Activated CD8-positive, alpha-beta memory T cell treated with anti-CD3 and anti-CD28 coated beads, Interleukin-2, amount 50 U/mL, for 48 hours (primary cell): ENCODE results near the gene VPS25.
"Not testable (repeated sequence)": the region's sequence is repeated elsewhere in the genome, so short reads cannot be mapped to it uniquely, and the experiment has no call there.

ENCODE experiments used
- DNase-seq: peaks from one replicate; pipeline ENCODE4 v3.0.0-alpha.2; 2020

VPS25 gene

DNA sequence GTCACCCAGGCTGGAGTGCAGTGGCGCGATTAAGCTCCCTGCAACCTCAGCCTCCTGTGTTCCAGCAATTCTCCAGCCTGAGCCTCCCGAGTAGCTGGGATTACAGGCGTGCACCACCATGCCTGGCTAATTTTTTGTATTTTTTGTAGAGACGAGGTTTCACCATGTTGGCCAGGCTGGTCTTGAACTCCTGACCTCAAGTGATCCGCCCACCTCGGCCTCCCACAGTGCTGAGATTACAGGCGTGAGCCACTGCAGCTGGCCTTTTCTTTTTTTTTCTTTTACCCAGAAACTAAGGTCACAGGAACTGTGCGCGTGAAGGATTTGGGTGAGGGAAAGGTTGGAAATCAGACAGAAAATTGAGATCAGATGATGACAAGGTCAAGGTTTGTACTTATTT, 3.3 kb upstream of the VPS25 start:
- not testable (repeated sequence) for DNase-seq

GRCh38 chr17:42772945-42773289, 332 bp upstream of the VPS25 start:
- no peak for DNase-seq

DNA sequence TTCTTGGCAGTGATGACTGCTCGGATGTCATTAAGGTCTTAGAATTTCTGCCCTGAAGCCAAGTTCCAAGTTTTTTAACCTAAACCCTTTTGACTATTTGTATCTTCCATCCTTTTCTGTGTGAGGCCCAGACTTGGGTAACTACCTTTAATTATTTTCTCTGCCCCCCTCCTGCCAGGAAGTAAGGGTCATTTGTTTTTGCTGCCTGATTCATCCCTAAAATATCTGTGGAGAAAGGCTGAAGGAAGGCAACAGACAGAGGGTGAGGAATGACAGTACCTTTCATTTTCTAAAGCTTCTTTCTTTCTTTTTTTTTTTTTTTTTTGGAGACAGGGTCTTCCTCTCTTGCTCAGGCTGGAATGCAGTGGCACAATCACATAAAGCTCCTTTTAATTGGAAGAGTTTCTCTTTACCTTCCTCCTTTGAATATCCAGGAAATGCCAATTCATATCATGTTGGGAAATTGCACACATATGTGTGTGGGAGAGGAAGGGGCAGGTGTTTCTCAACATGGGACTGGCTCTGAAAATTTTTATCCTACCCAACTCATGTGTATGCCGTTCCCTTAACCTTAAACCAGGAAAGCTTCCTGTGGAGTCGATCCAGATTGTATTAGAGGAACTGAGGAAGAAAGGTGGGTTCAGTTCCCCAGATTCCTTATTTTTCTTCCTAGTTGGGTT, 957 bp downstream of the VPS25 start:
- no peak for DNase-seq

GRCh38 chr17:42775534-42776098, 2.4 kb downstream of the VPS25 start:
- DNase-seq, result no peak

DNA sequence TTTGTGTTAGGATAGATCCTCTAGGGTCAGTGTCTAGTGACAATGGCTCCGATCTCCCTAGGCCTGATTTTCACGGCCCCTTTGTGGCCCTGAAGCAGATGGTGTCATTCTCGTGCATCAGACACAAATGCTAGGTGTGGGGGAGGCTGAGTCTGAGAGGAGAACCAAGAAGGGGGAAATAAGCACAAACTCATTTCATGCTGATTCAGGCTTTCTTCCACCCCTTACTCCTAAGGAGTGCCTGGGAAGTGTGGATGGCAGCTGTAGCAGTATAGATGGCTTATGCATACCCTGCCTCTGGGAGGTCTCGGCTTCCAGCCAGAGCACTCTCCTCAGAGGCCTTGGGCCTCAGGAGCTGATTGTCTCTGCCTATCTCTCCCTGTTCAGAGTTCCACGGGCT, 5.3 kb downstream of the VPS25 start:
- DNase-seq, result no peak

DNA sequence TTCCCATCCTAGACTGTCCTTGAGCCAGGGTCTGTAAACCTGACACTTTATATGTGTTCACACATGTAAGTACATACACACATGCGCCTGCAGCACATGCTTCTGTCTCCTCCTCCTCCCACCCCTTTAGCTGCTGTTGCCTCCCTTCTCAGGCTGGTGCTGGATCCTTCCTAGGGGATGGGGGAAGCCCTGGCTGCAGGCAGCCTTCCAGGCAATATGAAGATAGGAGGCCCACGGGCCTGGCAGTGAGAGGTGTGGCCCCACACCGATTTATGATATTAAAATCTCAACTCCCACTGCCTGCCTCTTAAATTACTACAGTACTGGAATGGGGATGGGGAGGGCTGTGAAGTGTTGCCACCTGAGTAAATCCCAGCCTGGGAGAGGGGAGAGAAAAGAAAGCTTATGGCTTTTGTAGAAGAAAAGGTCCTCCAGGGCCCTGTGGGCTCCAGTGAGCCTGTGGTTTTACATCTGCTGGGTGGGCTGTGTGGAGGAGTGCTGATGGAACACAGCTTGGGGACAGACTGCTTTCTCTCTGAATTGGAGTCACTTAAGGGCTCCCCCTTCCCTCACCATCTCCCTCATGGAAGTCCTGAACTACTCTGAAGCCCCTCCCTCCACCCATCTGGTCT, 6.2 kb downstream of the VPS25 start:
- DNase-seq, result no peak

DNA sequence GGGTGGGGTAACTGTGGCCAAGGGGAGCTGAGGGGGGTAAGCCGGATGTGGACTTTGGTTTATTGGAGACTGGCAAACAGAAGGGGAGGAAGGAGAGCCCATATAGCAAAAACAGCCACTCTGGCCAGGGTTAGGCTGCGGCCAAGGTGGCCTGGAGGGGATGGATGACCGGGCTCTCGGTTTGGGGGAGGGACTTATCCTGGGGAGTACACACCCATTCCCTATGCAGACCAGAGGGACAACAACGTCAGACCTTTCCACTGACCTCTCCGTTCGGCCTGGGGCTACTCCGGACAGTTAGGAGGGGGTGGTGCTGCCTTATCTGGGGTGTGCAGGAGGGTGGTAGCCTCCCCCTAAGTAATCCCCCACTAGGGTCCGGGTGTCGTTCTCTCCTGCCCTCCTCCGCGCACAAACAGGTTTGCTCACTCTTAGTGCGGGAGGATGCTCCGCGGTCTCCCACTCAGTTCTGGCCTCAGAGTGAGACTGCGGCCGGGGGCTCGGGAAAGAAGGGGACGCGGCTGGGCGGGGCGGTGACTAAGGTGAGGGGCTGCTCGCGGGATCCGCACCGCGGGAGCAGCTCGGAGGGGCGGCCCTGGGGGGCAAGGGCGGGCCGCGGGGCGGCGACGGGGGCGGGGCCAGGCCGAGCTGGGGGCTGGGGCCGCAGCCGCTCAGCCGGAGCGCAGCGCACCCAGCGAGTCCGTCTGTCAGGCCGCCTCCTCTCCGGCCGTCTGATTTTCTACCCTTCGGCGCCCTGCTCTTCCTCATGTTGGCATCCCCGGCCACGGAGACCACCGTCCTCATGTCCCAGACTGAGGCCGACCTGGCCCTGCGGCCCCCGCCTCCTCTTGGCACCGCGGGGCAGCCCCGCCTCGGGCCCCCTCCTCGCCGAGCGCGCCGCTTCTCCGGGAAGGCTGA, 6.9 kb downstream of the VPS25 start, which contains the start of gene WNK4:
TSS of gene WNK4 (plus strand) at position 675 of the 915 bp plus-strand sequence. CDS start at position 764, 89 bp downstream.
- DNase-seq, result no peak

- no peak for DNase-seq
Measured at GRCh38 chr17:42780851-42781638, 7.8 kb downstream of the VPS25 start.

GRCh38 chr17:42781639-42782165, 8.5 kb downstream of the VPS25 start:
- DNase-seq, result no peak

- no peak for DNase-seq
Measured at GRCh38 chr17:42782166-42783061, 9.2 kb downstream of the VPS25 start.

DNA sequence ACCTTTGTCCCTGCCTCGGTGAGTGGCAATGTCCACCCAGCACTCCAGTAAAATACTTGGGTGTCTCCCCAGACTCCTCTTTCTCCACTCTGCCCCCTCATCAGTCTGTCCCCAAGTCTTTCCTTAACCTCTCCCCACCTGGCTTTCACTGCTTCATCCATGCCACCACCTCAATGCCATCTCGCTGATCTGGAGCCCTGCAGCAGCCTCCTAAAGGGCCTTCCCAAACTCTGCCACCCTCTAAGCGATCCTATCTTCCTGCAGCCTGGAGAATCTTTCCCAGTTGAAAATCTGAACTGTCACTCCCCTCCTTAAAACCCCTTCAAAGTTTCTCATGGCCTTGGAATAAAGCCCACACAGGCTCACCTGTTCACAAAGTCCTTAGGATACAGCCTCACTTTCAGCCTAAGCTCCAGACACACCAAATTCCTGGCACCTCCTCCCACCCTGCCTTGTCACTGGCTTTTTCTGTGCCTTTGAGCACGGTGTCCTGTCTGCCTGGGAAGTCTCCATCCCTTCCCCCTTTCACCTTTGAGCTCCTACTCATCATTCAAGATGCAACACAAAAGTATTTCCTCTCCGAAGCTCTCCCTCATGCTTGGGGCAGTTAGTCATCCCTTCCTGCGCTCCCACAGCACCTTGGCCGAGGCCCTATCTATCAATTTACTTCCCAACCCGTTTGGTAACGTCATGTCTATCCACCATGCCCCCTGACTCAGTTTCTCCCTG, 10.0 kb downstream of the VPS25 start:
- no peak for DNase-seq

DNA sequence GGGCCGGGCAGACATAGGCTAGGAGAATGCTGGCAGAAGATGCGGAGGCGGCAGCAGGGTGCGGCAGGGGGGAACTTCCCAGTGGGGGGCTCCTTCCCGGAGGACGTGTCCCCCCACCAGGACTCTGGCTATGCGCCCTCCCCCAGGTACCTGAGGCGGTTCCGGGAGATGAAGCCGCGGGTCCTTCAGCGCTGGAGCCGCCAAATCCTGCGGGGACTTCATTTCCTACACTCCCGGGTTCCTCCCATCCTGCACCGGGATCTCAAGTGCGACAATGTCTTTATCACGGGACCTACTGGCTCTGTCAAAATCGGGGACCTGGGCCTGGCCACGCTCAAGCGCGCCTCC, 10.5 kb downstream of the VPS25 start:
- DNase-seq, result no peak

DNA sequence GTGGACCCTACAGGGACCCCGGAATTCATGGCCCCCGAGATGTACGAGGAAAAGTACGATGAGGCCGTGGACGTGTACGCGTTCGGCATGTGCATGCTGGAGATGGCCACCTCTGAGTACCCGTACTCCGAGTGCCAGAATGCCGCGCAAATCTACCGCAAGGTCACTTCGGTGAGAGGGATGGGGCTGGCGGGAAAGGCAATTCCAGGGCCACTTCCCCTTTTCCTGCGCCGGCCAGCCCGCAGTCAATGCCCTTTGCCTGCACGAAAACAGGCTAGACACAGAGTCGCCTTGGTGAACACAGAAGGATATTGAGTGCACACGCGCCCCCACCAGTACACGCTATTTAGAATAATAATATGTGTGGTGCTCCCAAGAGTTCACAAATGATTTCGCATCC, 11.2 kb downstream of the VPS25 start:
- DNase-seq, result no peak

GRCh38 chr17:42784811-42785592, 11.8 kb downstream of the VPS25 start:
- no peak for DNase-seq

DNA sequence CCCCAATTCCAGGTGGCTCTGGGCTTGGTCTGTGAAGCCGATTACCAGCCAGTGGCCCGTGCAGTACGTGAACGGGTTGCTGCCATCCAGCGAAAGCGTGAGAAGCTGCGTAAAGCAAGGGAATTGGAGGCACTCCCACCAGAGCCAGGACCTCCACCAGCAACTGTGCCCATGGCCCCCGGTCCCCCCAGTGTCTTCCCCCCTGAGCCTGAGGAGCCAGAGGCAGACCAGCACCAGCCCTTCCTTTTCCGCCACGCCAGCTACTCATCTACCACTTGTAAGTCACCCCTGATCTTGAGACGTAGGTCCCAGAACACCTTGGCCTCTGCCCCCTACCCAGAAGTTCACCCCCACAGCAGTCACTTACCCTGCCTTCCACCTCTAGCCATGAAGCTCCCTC, 14.0 kb downstream of the VPS25 start:
- no peak for DNase-seq

DNA sequence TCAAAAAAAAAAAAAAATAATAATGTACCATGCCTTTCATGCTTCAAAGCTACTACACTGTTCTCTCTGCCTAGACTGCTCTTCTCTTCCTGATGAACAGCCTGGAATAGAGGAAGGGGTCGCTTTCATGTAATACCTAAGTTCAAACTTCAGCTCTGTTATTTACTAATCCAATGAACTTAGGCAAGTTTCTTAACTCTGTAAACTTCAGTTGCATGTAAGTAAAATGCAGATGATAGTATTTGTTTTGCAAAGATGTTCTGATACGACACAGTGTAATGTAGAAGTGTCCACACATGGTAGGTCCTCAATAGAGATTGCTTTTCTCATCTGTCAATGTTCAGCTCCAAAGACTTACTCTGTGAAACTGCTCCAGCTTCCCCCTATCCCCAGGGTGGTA, 18.7 kb downstream of the VPS25 start:
- no peak for DNase-seq

- no peak for DNase-seq
Measured at GRCh38 chr17:42792545-42792944, 19.3 kb downstream of the VPS25 start.

GRCh38 chr17:42795061-42795460, 21.8 kb downstream of the VPS25 start:
- DNase-seq, result no peak

DNA sequence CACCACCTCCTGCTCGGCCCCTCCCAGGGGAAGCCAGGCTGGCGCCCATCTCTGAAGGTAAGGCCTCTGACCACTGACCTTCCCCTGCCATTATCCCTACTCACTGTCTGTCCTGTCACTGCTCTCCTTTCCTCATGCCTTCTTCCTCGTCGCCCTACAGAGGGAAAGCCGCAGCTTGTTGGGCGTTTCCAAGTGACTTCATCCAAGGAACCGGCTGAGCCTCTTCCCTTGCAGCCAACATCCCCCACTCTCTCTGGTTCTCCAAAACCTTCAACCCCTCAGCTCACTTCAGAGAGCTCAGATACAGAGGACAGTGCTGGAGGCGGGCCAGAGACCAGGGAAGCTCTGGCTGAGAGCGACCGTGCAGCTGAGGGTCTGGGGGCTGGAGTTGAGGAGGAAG, 22.2 kb downstream of the VPS25 start:
- DNase-seq, result no peak
